Vagina (tissue), 2 donors: ENCODE data around the gene B3GNT7.

ENCODE experiments used
- CTCF ChIP-seq, 3 experiments: fragments of 450-650 bp in 2 of 3; fragments of 200-600 bp in 1 of 3; sonication (generic) in 1 of 3; IDR thresholded peaks; one replicate each; pipeline ENCODE4 v1.5.1; 2017 to 2019; ENCODE audit warnings: antibody characterized with exemption in 3 of 3, mild to moderate bottlenecking in 2 of 3, moderate library complexity in 2 of 3
- POLR2AphosphoS5 ChIP-seq, 2 donors: sonication (generic); formaldehyde crosslinking; IDR thresholded peaks; one replicate each; pipeline ENCODE4 v1.9.0; 2017; ENCODE audit warnings: antibody characterized with exemption in 2 of 2, mild to moderate bottlenecking in 2 of 2, low read depth in 1 of 2; ENCODE audit not compliant: insufficient read depth in 1 of 2

GRCh38 chr2:231364961-231365810, 30.3 kb upstream of the B3GNT7 start:
- TF ChIP-seq CTCF (IDR thresholded peaks at IDR 0.05) (no peak), POLR2AphosphoS5 (IDR thresholded peaks at IDR 0.05; ENCODE audit: insufficient read depth in 1 of 2, low read depth in 1 of 2) (peak in 1 of 2 donors; percentile 25)
